GM19240 (cell line): Measurements from ENCODE around the gene MARVELD1.
"Not testable (repeated sequence)": the region's sequence is repeated elsewhere in the genome, so short reads cannot be mapped to it uniquely, and the experiment has no call there.

Experiments used
- DNase-seq: peaks from one replicate; pipeline ENCODE4 v3.0.0; 2011; ENCODE audit warnings: low spot score; ENCODE audit not compliant: insufficient read length

MARVELD1 gene

DNA sequence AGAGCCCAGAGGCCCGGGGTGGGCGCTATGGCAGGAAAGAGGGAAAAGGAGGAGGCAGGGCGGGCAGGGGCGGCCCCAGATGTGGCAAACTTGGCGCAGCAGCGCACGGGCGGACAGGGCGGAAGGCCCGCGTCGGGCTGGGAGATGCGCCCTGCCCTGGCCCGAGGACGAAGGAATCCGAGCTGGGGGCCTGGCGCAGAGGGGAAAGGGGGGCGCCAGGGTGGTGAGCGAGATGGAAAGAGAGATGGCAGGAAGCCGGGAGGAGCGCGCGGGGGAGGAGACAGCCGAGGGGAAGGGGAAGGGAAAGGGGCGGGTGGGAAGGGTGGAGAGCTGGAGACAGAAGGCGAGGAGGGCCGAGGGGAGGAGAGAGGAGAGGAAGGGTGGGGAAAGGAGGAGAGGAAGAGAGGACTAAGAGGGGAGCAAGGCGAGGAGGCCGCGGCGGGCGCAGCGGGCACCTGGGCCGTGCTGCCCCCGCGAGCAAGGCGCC lies at the start of gene MARVELD1:
TSS of gene MARVELD1 (plus strand) at position 392 of the 487 bp plus-strand sequence. CDS start 147 bp downstream, outside the sequence.
- DNase-seq = no peak

DNA sequence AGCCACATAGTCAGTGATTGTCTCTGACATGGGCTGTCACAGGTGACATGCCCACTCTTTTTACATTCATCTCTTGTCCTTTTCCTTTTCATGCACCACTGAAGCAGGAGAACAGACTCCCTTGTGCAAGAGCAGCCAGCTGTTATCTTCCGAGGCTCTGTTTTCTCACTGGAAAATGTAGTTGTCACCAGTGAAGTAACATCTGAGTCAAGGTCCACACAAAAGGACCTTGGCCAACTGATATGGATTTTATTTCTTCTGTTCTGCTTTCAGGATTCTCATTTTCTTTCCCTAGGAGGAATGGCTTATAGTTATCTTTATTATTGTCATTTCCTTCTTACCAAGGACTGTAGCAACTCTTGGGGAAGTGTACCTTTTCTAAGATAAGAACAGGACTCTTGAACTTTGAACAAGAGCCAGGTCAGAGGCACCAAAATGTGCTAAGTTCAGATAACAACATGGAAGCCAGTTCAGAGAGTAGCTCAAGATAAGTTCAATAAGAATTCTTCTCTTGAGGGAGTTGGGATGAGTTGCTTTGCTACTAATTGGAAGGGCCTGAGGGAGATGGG lies 49.2 kb upstream of the MARVELD1 start:
- no peak for DNase-seq

DNA sequence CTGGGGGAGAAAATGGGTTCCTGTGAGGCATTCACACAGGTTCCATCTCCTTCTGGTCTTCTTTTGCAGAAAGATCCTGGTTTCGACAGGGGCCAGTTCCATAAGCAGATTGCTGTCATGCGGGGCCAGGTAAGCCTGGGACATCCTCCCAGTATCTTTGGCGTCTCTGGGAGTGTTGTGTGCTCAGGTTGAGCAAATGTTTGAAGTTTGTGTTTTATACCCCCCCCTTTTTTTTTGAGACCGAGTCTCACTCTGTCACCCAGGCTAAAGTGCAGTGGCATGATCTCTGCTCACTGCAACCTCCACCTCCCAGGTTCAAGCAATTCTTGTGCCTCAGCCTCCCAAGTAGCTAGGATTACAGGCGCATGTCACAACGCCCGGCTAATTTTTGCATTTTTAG lies 46.5 kb upstream of the MARVELD1 start:
- DNase-seq = no peak

DNA sequence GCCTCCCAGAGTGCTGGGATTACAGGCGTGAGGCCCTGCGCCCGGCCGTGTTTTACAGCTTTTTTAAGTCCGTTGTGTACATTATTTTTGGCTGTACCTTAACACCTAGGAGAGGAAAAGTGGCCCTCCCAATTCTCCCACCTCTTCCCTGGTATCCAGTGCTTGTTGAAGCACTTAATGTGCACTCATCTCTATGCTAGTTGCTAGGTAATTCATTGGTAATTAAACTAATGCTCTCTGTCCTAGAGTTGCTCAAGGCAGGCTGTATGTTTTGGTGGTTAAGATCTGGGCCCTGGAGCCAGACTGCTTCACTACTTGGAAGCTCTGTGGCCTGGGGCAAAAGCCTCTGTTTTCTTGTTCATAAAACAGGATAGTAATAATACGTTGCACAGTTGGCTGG lies 46.1 kb upstream of the MARVELD1 start:
- DNase-seq = no peak

DNA sequence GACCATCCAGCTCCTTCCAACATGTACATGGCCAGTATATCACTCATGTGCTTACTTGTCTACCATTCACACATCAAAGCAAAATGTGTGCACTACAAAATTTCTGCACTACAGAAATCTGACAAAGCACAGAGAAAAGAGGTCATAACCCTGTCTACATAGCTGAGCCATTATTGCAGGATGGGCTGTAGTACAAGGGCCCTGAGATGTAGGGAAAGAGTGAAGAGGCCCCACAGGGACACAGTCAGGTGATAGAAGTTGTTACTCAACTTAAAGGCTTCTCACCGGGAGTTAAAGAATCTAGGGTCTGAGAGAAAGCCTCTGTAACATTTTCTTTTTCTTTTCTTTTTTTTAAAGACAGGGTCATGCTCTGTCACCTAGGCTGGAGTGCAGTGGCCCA lies 44.0 kb upstream of the MARVELD1 start:
- no peak for DNase-seq

DNA sequence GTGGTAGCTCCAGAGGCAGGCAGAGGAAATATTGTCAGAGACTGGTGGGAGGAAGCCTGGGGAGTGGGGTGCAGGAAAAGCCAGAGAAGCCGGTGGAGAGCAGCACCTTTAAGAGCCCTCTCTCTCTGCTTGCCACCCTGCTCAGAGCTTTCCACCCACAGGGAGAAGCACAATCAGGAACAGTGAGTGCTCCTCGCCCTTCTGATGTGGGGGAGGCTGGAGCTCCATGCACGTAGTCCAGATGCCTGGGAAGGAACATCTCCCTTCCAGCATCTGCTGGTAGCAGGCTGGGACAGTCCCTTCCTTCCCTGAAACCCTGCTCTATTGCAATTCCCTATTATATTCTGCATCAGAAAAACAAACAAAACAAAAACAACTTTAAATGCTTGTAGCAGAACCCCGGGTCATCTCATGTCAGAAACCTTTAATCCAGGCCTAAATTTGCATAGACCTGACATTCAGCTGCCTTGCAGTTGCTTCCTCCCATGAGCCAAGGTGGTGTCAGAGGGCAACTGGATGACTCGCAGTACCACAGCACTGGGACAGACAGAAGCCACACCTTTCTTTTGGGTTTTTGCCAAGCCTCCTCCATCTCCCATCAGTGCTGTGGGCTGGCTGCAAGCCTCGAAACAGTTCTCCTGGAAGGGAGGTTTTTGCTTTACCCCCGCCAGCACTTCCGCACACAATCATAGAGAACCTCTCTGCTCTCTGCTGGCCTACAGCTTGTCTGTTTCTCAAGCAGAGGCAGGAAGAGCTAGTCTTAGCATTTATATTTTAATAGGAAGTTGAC lies 39.6 kb upstream of the MARVELD1 start:
- no peak for DNase-seq

DNA sequence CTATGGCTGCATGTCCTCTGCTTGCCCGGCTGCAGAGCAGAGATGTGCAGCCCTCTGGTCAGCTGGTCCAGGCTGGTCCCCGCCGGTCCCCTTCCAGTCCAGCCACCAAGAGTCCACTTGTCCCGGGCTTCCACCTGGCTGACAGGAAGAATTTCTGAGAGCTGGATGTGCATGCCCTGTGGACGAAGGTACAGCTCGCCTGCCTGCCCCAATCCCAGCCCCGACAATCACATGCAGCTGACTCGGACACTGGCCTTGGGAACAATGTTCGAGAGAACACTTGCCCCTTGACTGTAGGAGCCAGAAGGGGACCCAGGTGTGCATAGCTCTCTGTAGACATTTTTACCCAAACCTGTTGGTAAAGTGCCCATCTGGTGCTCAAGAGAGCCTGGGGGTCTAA lies 38.3 kb upstream of the MARVELD1 start:
- no peak for DNase-seq

DNA sequence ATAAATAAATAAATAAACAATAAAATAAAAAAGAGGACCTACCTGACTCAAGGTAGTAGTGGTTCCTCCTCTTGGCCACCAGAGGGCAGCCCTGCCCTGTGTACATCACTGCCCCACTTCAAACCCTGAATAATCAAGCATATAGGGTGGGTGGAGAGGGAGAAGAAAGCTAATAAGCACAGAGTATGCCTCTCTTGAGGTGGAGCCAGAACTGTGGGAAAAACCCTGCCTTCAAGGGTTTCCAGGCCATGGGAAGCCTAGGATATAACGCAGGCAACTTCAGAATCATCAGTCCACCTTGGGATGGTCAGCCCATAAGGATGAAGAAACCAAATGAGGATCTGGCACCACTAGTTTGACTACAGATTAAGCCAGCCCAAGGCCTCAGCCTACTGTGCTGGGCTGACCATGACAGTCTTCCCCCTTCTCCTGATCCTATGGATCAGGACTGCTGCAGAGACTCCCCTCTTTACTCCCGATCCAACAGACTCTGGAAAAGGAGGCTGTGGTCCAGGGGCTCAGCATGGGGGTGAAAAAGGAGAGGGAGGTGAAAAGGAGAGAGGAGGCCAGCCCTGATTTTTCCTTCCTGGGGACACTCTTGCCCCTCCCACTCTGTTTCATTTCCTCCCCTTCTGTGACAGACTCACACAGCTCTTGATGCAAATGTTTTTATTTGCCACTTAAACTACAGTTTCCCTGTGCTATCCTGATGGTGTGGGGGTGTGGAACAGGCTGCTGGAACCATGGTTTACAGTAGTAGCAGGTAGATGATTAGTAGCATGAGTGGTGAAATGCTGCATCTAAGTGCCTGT lies 36.6 kb upstream of the MARVELD1 start:
- DNase-seq = peak; percentile 71

DNA sequence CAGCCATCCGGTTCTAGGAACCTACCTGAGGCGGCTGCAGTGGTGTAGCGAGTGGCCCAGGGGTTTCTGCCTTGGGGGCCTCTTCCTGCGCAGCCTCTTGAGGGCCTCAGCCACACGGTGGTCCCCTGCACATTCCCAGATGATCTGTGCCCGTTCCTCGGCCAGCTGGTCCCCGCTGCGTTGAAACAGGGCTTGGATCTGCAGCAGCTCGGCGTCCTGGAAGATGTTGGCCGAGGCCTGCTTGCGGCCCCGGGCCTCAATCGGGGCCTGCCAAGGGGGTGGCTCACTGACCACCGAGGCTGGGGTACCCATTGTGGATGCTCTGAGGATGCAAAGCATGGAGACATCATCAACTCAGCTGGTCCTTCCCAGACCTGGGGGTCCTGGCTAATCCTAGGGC lies 33.9 kb upstream of the MARVELD1 start:
- DNase-seq = no peak

DNA sequence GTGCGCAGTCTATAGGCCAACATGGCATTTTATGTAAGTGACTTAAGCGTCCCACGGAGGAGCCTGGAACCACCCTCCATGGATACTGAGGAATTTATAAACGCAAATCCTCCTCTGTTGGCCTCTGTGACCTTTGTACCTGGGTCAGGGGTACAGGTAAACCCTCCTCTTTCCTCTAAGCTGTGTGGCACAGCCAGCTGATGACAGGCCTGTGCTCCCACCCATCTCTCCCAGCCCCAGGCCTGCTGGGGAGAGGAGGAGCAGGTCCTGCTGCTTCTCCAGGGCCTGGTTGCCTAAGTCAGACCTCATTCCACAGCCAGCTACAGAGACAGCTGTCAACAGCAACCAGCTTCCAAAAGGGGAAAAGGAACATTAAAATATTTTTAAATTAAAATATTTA lies 31.5 kb upstream of the MARVELD1 start:
- no peak for DNase-seq

DNA sequence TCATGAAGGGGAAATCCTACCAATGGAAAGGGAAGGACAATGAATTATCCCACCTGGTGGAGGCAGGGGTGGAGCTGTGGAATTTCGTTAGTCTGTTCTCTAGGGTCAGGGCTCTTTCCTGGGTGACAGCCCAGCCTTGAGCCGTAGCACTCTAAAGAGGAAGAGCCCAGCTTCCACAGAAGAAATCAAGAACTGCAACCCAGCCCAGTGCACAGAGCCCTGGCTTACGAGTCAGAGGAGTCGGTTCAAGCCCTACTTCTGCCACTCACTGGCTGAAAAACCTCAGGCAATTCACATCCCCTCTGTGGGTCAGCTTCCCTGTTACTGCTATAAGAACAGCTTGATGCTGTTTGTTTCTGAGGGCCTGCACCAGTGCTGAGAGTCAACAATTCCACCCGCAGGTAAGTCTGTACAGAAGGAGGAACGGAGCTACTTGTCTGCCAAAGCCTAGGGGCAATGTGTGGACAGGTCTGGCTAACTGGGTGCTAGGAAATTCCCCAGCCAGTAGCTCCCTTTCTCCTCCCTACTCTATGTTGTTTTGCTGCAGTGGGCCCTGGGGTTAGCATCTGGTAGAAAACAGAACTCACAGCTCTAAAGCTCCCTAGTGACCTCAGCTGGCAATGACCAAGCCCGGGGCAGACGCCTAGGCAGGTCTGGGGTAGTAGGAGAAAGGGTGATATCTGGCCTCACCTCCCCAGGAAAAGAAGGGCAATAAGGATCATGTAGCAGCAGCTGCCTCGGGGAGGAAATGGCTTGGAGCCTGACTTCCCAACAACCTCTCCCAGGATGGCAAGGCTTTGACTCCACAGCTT lies 29.8 kb upstream of the MARVELD1 start:
- no peak for DNase-seq

DNA sequence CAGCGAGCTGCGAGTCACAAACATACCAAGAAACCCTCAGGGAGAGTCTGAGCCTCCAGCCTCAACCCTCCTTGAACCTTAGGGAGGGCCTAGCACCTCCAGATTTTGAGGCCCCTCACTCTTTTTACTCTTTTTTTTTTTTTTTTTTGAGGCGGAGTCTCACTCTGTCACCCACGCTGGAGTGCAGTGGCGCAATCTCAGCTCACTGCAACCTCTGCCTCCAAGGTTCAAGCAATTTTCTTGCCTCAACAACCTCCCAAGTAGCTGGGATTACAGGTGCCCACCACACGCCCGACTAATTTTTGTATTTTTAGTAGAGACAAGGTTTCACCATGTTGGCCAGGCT lies 29.2 kb upstream of the MARVELD1 start:
- not testable (repeated sequence) for DNase-seq

DNA sequence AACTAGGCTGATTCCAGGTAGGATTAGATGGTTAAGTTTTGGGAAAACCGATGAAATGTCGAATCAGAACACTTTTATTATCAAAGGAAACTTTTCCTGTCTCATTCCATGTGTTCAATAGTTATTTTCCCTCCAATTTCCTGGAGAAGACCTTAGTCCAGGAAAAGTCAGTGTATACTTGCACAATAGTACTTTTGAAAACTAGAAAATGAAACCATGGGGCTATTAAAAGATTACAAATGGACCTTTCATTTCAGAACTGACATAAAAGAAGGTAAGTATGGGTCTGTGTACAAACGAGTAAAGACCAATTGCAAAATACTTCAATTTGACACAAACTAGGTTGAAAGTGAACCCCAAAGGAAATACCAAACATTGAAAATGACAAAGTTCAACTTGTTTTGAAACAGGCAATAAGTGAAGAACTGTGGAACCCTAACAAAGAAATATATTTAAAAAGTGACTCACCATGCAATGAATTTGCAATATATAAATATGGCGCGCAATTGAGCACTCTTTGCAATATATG lies 28.6 kb upstream of the MARVELD1 start:
- DNase-seq = no peak

DNA sequence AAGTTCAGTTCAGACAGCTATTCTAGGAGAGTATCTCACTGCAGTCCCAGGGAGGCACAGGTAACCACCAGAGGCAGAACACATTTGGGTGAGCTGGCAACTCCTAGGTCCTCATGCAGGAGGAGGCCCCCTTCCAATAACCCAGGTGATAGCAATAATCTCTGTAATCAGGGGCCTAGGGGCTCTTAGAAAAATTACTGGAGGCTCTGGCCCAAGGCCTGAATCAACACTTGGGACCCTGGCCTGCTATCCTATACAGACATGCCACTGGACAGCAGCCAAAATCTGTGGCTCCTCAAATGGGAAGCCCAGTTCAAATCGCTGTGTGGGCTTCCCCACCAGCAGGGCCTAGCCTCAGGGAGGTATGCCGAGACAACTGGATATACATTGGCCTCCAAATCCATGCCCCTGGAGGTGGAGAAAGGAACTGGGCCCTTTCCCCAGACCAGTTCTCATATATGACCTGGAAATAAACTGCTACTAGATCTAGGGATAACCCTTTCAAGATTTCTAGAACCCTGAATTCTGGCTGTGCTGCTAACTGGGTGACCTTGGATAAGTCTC lies 28.1 kb upstream of the MARVELD1 start:
- no peak for DNase-seq

DNA sequence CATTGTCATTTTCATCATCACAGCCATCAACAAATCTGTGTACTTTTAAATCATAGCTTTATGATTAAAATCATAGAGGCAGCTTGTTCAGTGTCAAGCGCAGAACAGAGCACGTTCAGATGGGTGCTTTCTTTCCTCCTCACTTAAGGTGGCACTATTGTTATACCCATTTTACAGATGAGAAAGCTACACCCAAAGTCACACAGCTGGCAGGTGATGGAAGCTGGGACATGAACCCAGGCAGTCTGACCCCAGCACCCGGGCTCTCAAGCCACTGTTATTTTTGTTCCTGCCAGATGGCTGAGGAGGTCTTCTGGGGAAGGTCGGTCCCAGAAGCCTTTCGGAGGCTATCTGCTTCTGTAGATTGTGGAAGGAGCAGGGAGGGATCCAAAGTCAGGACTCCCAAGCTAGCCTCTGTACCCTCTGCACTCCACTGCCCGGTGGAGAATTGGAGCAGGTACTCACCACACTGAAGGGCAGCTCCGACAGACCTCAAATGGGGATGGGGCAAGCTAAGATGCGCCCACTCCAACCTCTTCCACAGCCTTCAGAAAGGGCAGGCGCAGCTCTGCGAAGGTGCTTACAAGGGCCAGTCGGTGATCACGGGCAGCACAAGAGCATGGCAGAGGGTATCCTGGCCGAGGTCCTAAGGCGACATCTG lies 27.1 kb upstream of the MARVELD1 start:
- DNase-seq = no peak

DNA sequence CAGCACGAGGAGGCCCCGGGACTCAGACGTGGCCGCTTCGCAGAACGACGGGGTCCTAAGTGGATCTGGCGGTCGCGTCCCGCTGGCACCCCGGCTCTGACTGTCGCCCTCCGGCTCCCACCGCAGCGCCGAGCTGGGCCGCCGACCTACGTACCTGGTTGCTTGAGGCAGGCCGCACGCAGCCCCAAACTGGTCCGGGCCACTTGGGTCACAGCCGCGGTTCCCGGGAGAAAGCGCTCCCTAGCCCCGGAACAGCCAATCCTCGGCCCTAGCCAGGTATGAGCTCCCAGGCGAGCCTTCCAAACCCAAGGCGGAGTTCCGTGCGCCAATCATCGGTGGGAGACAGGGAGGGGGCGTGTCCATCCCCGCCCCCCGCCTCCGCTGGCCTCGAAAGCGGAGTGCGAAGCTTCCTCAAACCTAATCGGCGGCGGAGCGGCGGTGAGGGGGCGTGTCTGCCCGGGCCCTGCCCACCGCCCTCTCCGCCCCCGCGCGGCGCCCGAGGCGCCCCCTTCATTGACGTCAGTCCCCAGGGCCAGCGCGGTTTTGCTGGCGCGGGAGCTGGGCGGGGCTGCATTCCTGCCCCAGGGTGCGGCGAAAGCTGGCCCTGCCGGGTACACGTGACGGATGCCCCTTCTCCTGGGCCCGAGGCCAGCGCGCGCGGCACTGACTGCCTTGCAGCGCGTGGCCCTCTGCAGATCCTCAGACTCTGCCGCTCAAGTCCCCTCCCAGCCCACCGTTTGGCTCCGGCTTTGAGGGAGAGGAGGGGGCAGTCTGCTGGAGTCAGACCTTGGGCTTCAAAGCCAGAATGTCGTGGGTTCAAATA lies 26.4 kb upstream of the MARVELD1 start, which contains the start of gene AVPI1:
TSS of gene AVPI1 (minus strand) at position 280 of the 823 bp plus-strand sequence. CDS start 7,336 bp downstream, outside the sequence.
- DNase-seq = peak; percentile 86

DNA sequence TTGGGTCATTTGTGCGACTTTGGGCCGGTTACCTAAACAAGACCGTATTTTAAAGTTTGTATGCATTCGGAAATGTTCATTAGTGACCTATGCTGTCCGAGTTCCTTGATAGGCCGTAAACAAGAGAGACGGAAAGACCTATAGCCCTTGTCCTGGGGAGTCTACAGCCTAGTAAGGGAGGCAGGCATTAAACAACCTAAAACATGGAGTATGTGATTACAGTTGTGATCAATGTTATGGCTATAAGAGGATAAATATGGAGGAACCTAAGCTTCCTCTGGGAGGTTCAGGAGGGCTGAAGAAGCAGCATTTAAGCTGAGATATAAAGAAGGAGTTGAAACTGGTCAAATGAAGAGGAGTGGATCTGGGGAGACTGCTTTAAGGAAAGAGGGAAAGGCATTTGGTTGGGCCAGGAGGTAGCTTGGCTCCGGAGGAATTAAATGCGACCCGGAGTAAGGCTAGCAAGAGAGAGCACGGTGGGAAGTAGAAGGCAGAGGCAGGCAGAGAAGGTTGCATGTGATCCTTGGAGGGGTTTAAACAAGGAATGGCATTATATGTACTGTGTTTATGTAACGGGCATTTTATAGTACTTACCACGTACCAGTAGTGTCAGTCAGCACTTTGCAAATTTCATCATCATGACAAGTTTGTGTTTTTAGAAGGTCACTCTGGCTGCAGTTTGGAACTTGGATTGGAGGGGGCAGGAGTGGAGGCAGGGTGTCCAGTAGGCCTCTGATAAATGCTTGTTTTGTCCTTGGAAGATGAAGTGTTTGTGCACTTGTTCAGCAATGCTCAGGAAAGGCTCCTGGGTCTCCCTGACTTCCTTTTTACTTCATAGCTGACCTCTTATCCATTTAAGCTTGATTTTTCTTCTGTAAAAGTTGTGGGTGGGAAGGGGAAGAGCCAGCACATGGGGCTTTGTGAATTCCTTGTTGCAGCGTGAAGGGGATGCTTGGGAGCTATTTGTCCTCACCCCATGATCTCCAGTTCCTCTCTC lies 25.4 kb upstream of the MARVELD1 start:
- DNase-seq = no peak

DNA sequence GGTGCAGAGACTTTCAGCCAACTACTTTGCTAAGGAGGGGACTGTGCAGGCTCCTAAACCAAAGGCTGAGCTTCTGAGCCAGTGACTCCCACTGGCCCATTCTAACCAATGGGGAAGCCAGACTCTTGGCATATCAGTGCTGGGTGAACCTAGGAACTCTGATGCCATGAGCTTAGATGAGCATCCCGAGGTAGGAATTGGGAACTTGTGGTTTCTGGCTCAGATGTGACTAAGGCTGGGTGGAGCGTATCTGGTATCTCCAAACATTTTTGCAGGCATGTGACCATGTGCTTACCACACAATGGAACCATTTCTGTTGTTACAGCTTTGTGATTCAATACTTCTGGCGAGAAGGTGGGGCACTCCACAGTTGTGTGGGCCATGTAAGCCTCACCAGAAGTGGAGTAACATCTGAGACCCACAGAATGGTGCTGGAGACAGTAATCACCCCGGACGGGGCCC lies 23.9 kb upstream of the MARVELD1 start:
- DNase-seq = no peak
